Measurements from ENCODE around the gene NES.

NES gene

GRCh38 chr1:156676820-156677615, at the start of gene NES:
Gene NES, minus strand, starts transcription at chr1:156677407. Its CDS starts 143 bp downstream, at chr1:156677264.
- Mint-ChIP-seq H3K27ac (peak within 1 kb of the TSS in 1 of 2 donors; percentile 68), H3K4me3 (peak within 1 kb of the TSS; percentile 36 to 39), H3K4me1 (peaks cover 18% of the 10 kb centered on the region), H3K27me3 (peaks cover 97% of the 10 kb centered on the region), H3K9me3 (no peaks in the 10 kb centered on the region)
- no peak for DNase-seq
- ATAC-seq = no peak

- no peak overlapping the region for H3K4me3 Mint-ChIP-seq
- no peak for ATAC-seq
- peaks cover 42% of the 10 kb centered on the region for H3K4me1 Mint-ChIP-seq
- DNase-seq = peak; percentile 46 to 58
- no peaks in the 10 kb centered on the region for H3K27me3 Mint-ChIP-seq
- H3K27ac Mint-ChIP-seq = no peak overlapping the region
- no peaks in the 10 kb centered on the region for H3K9me3 Mint-ChIP-seq
Measured at GRCh38 chr1:156726549-156727226, 49.5 kb upstream of the NES start.

GRCh38 chr1:156725683-156726280, 48.6 kb upstream of the NES start:
- peak; percentile 24 for ATAC-seq
- H3K4me1 Mint-ChIP-seq = peaks cover 40% of the 10 kb centered on the region

GRCh38 chr1:156721535-156721934, 44.3 kb upstream of the NES start:
- Mint-ChIP-seq H3K9me3 (no peaks in the 10 kb centered on the region), H3K27ac (peak overlapping the region; percentile 89 to 93), H3K27me3 (no peaks in the 10 kb centered on the region), H3K4me3 (no peak overlapping the region), H3K4me1 (peaks cover 24% of the 10 kb centered on the region)
- peak in 1 of 2 donors; percentile 35 for DNase-seq
- peak; percentile 85 for ATAC-seq

More at GRCh38 chr1:156725683-156726280, 48.6 kb upstream of the NES start:
- Mint-ChIP-seq H3K9me3 (no peaks in the 10 kb centered on the region), H3K27ac (no peak overlapping the region), H3K27me3 (no peaks in the 10 kb centered on the region), H3K4me3 (no peak overlapping the region)
- peak; percentile 77 to 78 for DNase-seq

- peaks cover 24% of the 10 kb centered on the region for H3K4me1 Mint-ChIP-seq
- peak; percentile 46 for ATAC-seq
- H3K27me3 Mint-ChIP-seq = no peaks in the 10 kb centered on the region
- H3K27ac Mint-ChIP-seq = peak overlapping the region; percentile 89 to 93
- DNase-seq = no peak
- H3K4me3 Mint-ChIP-seq = no peak overlapping the region
- H3K9me3 Mint-ChIP-seq = no peaks in the 10 kb centered on the region
Measured at GRCh38 chr1:156721131-156721530, 43.9 kb upstream of the NES start.

- ATAC-seq (no peak), DNase-seq (no peak)
- Mint-ChIP-seq H3K4me3 (no peak overlapping the region), H3K27me3 (no peaks in the 10 kb centered on the region), H3K27ac (peak overlapping the region; percentile 4 to 29), H3K4me1 (peaks cover 6% of the 10 kb centered on the region), H3K9me3 (no peaks in the 10 kb centered on the region)
Measured at GRCh38 chr1:156717351-156717750, 40.1 kb upstream of the NES start.

GRCh38 chr1:156714830-156715229, 37.6 kb upstream of the NES start:
- no peak overlapping the region for H3K4me3 Mint-ChIP-seq
- H3K4me1 Mint-ChIP-seq = no peaks in the 10 kb centered on the region
- no peak overlapping the region for H3K27ac Mint-ChIP-seq
- DNase-seq = no peak
- no peak for ATAC-seq
- H3K27me3 Mint-ChIP-seq = no peaks in the 10 kb centered on the region
- H3K9me3 Mint-ChIP-seq = no peaks in the 10 kb centered on the region

- Mint-ChIP-seq H3K4me3 (no peak overlapping the region), H3K27me3 (no peaks in the 10 kb centered on the region), H3K27ac (no peak overlapping the region), H3K4me1 (no peaks in the 10 kb centered on the region), H3K9me3 (no peaks in the 10 kb centered on the region)
- no peak for ATAC-seq
- no peak for DNase-seq
Measured at GRCh38 chr1:156712626-156713025, 35.4 kb upstream of the NES start.

- peaks cover 13% of the 10 kb centered on the region for H3K27me3 Mint-ChIP-seq
- peaks cover 12% of the 10 kb centered on the region for H3K4me1 Mint-ChIP-seq
- DNase-seq = no peak
- H3K4me3 Mint-ChIP-seq = no peak overlapping the region
- H3K27ac Mint-ChIP-seq = no peak overlapping the region
- no peaks in the 10 kb centered on the region for H3K9me3 Mint-ChIP-seq
- ATAC-seq = no peak
Measured at GRCh38 chr1:156711011-156711817, 34.0 kb upstream of the NES start.

- H3K27ac Mint-ChIP-seq = no peak overlapping the region
- H3K9me3 Mint-ChIP-seq = no peaks in the 10 kb centered on the region
- no peak overlapping the region for H3K4me3 Mint-ChIP-seq
- DNase-seq (no peak), ATAC-seq (no peak)
- peaks cover 25% of the 10 kb centered on the region for H3K4me1 Mint-ChIP-seq
- peaks cover 26% of the 10 kb centered on the region for H3K27me3 Mint-ChIP-seq
Measured at GRCh38 chr1:156709757-156710489, 32.7 kb upstream of the NES start.

- Mint-ChIP-seq H3K27me3 (peaks cover 35% of the 10 kb centered on the region), H3K27ac (peak overlapping the region in 1 of 2 donors; percentile 64), H3K9me3 (no peaks in the 10 kb centered on the region), H3K4me1 (peaks cover 34% of the 10 kb centered on the region), H3K4me3 (no peak overlapping the region)
- ATAC-seq = no peak
- no peak for DNase-seq
Measured at GRCh38 chr1:156709031-156709430, 31.8 kb upstream of the NES start.

GRCh38 chr1:156708218-156708661, 31.0 kb upstream of the NES start:
- Mint-ChIP-seq H3K4me3 (no peak overlapping the region), H3K4me1 (peaks cover 37% of the 10 kb centered on the region), H3K27ac (no peak overlapping the region), H3K27me3 (peaks cover 43% of the 10 kb centered on the region), H3K9me3 (no peaks in the 10 kb centered on the region)
- ATAC-seq (no peak), DNase-seq (no peak)

- peak overlapping the region in 1 of 2 donors; percentile 14 for H3K4me3 Mint-ChIP-seq
- no peak for DNase-seq
- H3K4me1 Mint-ChIP-seq = peaks cover 37% of the 10 kb centered on the region
- H3K27me3 Mint-ChIP-seq = peaks cover 49% of the 10 kb centered on the region
- H3K9me3 Mint-ChIP-seq = no peaks in the 10 kb centered on the region
- no peak overlapping the region for H3K27ac Mint-ChIP-seq
- peak; percentile 39 for ATAC-seq
Measured at GRCh38 chr1:156707417-156708217, 30.4 kb upstream of the NES start.

Measured in stimulated activated naive CD8-positive, alpha-beta T cell treated with anti-CD3 and anti-CD28 coated beads, Interleukin-15, amount 100 ng/mL, for 72 hours (primary cell).